NK-92 (cell line): ENCODE measurements around the gene EPHB6.

ENCODE experiments used
- DNase-seq: peaks from one replicate; lab custom pipeline; 2025; ENCODE audit not compliant: unreplicated experiment; lab: John Stamatoyannopoulos, UW

The EPHB6 gene

GRCh38 chr7:142863891-142864685 is 9.2 kb downstream of the EPHB6 start:
- no peak for DNase-seq

- DNase-seq, result no peak
Observed at GRCh38 chr7:142864980-142865747, 10.3 kb downstream of the EPHB6 start.

GRCh38 chr7:142865766-142866165 is 10.9 kb downstream of the EPHB6 start:
- DNase-seq, result no peak

- DNase-seq, result no peak
Observed at GRCh38 chr7:142866361-142867096, 11.7 kb downstream of the EPHB6 start.

- no peak for DNase-seq
Observed at GRCh38 chr7:142867097-142867378, 12.2 kb downstream of the EPHB6 start.

GRCh38 chr7:142867398-142868187 is 12.7 kb downstream of the EPHB6 start:
- DNase-seq, result no peak

GRCh38 chr7:142868188-142868985 is 13.5 kb downstream of the EPHB6 start:
- no peak for DNase-seq

- DNase-seq, result no peak
Observed at GRCh38 chr7:142868986-142869415, 14.1 kb downstream of the EPHB6 start.

- DNase-seq, result no peak
Observed at GRCh38 chr7:142869434-142869833, 14.6 kb downstream of the EPHB6 start.

- DNase-seq, result no peak
Observed at GRCh38 chr7:142870147-142870559, 15.3 kb downstream of the EPHB6 start.

GRCh38 chr7:142870566-142871259 is 15.8 kb downstream of the EPHB6 start:
- no peak for DNase-seq

- no peak for DNase-seq
Observed at GRCh38 chr7:142871260-142872105, 16.6 kb downstream of the EPHB6 start.

- DNase-seq, result no peak
Observed at GRCh38 chr7:142872106-142872675, 17.3 kb downstream of the EPHB6 start.

GRCh38 chr7:142873281-142873784 is 18.5 kb downstream of the EPHB6 start:
- DNase-seq, result no peak

GRCh38 chr7:142873871-142874270 is 19.0 kb downstream of the EPHB6 start:
- no peak for DNase-seq

- DNase-seq, result no peak
Observed at GRCh38 chr7:142874409-142874808, 19.5 kb downstream of the EPHB6 start.

- DNase-seq, result no peak
Observed at GRCh38 chr7:142874837-142875236, 20.0 kb downstream of the EPHB6 start.

GRCh38 chr7:142875456-142875855 is 20.6 kb downstream of the EPHB6 start:
- DNase-seq, result no peak
